ENCODE data around the gene TUBB6.
A peak's percentile ranks its signal among the peaks of the same experiment; 100 is the strongest.

The TUBB6 gene

DNA sequence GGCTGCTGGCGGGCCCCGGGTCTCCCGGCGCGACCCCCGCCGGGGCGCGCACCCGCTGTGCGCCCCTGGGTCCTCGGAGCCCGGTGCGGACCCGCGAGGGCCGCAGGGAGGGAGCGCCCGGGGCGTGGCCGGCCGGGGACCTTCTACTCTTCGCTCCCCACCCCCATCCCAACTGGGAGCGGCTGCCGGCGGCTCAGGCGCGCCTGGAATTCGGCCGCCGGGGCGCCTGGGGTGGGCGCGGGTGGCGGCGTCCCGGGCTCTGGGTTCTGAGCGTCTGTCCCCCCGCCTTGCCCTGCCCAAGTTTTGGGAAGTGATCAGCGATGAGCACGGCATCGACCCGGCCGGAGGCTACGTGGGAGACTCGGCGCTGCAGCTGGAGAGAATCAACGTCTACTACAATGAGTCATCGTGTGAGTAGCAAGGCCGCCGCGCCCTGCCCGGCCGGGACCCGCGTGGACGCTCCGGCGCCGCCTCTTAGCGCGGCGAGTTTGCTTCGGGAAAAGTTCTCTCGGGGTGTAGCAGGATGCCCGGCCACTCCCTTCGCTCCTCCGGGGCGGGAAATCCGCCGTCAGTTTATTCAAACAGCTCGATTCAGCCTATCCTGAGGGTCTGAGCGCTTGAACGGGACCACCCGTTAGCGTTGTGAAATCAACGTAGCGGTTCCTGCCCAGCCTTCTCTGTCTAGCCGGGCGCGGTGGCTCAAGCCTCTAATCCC lies 502 bp downstream of the TUBB6 start:
- no peaks in the 10 kb centered on the region for H3K36me3 ChIP-seq (ENCODE audit: control insufficient read depth, insufficient read depth, low read length)
- TF ChIP-seq, protein P1, sequence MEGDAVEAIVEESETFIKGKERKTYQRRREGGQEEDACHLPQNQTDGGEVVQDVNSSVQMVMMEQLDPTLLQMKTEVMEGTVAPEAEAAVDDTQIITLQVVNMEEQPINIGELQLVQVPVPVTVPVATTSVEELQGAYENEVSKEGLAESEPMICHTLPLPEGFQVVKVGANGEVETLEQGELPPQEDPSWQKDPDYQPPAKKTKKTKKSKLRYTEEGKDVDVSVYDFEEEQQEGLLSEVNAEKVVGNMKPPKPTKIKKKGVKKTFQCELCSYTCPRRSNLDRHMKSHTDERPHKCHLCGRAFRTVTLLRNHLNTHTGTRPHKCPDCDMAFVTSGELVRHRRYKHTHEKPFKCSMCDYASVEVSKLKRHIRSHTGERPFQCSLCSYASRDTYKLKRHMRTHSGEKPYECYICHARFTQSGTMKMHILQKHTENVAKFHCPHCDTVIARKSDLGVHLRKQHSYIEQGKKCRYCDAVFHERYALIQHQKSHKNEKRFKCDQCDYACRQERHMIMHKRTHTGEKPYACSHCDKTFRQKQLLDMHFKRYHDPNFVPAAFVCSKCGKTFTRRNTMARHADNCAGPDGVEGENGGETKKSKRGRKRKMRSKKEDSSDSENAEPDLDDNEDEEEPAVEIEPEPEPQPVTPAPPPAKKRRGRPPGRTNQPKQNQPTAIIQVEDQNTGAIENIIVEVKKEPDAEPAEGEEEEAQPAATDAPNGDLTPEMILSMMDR (IDR thresholded peaks at IDR 0.05; ENCODE audit: insufficient read depth, low read length, poor library complexity, severe bottlenecking), result no peak
- peak overlapping the region; percentile 52 for H3K4me3 ChIP-seq (replicated peaks; ENCODE audit: low read depth, low read length)
- H3K27me3 ChIP-seq (replicated peaks; ENCODE audit: control insufficient read depth, insufficient read depth, low read length), result peaks cover 2% of the 10 kb centered on the region; the same call in 1 of the 2 replicates
- DNase-seq (ENCODE audit: extremely low read depth, insufficient read length), result peak; percentile 66

DNA sequence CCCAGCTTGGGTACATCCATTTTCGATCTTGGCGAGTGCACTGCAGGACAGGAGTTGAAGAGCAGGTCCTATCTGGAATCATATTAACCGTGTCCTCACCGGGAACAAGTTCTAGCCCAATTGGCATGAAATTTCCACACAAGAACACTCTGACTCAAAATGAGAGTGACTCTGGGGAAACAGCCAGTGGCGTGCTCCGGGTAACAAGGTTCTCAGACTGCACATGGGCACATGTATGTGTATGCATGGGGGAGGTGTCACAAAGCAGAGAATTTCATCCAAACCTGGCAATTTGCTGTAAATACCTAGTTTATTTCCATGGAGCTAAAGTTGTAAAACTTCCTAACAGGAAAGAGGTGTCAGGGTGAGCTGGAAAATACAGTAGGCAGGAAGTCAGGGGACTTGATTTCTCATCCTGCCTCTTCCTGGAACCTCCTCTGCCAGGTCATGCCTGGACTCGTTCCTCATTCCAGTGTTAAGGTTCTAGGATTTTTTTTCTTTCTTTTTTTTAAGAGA lies 1.7 kb downstream of the TUBB6 start:
- Histone ChIP-seq H3K4me3 (replicated peaks; ENCODE audit: low read depth, low read length) (no peak overlapping the region; the same call in 1 of the 2 replicates), H3K27me3 (replicated peaks; ENCODE audit: control insufficient read depth, insufficient read depth, low read length) (peaks cover 2% of the 10 kb centered on the region; the same call in 1 of the 2 replicates), H3K36me3 (ENCODE audit: control insufficient read depth, insufficient read depth, low read length) (no peaks in the 10 kb centered on the region)
- DNase-seq (ENCODE audit: extremely low read depth, insufficient read length), result no peak
- TF ChIP-seq, protein P1 (IDR thresholded peaks at IDR 0.05; ENCODE audit: insufficient read depth, low read length, poor library complexity, severe bottlenecking), result no peak

DNA sequence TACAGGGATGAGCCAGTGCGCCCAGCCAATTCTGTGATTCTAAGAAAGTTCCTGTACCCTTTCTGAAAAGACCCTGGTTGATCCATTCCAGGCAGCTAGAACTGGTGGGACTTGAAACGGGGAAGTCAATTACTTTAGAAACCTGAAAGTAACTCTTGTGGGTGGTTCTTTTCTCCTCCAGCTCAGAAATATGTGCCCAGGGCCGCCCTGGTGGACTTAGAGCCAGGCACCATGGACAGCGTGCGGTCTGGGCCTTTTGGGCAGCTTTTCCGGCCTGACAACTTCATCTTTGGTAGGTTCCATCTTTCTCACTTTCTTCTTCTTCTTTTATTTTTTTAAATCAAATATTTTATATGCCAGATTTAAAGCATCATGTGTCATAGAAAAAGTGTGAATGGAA lies 2.7 kb downstream of the TUBB6 start:
- H3K4me3 ChIP-seq (replicated peaks; ENCODE audit: low read depth, low read length), result no peak overlapping the region
- no peak for DNase-seq (ENCODE audit: extremely low read depth, insufficient read length)
- H3K27me3 ChIP-seq (replicated peaks; ENCODE audit: control insufficient read depth, insufficient read depth, low read length), result peaks cover 2% of the 10 kb centered on the region; the same call in 1 of the 2 replicates
- no peaks in the 10 kb centered on the region for H3K36me3 ChIP-seq (ENCODE audit: control insufficient read depth, insufficient read depth, low read length)
- TF ChIP-seq, protein P1 (IDR thresholded peaks at IDR 0.05; ENCODE audit: insufficient read depth, low read length, poor library complexity, severe bottlenecking), result no peak

DNA sequence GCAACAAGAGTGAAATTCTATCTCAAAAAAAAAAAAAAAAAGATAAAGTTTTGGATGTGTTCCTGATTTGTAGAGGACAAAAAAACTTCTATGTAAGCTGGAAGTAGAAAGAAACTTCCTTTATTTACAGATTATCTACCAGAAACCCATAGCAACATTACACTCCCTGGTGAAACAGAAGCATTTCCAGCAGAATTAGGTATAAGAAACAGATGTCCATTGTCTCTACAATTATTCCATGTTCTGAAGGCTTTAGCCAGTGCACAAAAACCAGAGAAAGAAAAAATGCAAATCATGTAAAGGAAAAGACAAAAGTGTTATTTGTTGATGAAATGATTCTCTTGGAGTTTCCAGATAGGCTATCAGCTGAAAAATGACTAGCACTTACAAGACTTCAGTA lies 4.9 kb downstream of the TUBB6 start:
- no peak overlapping the region for H3K4me3 ChIP-seq (replicated peaks; ENCODE audit: low read depth, low read length)
- H3K27me3 ChIP-seq (replicated peaks; ENCODE audit: control insufficient read depth, insufficient read depth, low read length), result no peaks in the 10 kb centered on the region
- DNase-seq (ENCODE audit: extremely low read depth, insufficient read length), result no peak
- TF ChIP-seq, protein P1 (IDR thresholded peaks at IDR 0.05; ENCODE audit: insufficient read depth, low read length, poor library complexity, severe bottlenecking), result no peak
- no peaks in the 10 kb centered on the region for H3K36me3 ChIP-seq (ENCODE audit: control insufficient read depth, insufficient read depth, low read length)

DNA sequence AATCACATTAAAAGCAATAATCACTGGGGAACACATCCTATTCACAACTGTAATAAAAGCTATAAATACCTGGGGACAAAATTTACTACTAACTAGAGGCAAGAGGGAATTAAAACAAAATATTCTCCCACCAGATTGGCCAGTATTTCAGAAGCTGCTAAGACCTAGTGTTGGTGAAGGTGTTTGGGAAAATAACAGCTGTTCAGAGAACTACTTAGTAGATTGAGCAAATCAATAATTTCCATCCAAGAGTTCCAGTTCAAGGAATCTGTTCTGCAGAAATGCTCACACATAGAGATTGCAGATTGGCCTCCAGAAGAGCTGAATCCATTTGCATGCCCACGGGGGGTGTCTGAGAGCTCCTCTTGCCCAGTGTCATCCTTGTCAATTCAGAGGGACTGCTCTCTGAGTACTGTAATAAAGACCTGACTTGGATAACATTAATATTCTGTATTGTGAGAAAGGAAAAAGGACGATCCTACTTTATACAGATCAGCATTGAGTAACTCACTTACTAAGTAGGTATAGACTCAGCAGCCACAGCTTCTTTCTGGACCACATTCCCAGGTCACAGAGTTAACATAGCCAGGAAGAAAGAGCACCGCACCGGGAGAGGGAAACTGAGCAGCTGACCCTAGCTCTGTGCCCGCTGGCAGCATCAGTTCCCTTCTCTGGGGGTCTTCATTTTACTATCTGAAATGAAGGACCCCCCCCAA lies 5.6 kb downstream of the TUBB6 start:
- TF ChIP-seq, protein P1 (IDR thresholded peaks at IDR 0.05; ENCODE audit: insufficient read depth, low read length, poor library complexity, severe bottlenecking), result no peak
- Histone ChIP-seq H3K4me3 (replicated peaks; ENCODE audit: low read depth, low read length) (no peak overlapping the region), H3K27me3 (replicated peaks; ENCODE audit: control insufficient read depth, insufficient read depth, low read length) (no peaks in the 10 kb centered on the region), H3K36me3 (ENCODE audit: control insufficient read depth, insufficient read depth, low read length) (no peaks in the 10 kb centered on the region)
- DNase-seq (ENCODE audit: extremely low read depth, insufficient read length), result no peak
